Prostate gland (tissue), 2 donors: ENCODE data around the gene USP21.

Experiments used
- CTCF ChIP-seq, 4 experiments: fragments of 200-600 bp in 2 of 4; fragments of 450-650 bp in 2 of 4; sonication (generic) in 2 of 4; IDR thresholded peaks; 1 replicate in 3 of 4; 2 replicates in 1 of 4; pipeline ENCODE4 v1.5.1; 2016 to 2019; ENCODE audit warnings: antibody characterized with exemption in 4 of 4, mild to moderate bottlenecking in 2 of 4, moderate library complexity in 2 of 4
- POLR2AphosphoS5 ChIP-seq: sonication (generic); formaldehyde crosslinking; IDR thresholded peaks from one replicate; pipeline ENCODE4 v1.6.1; 2017; ENCODE audit warnings: antibody characterized with exemption

GRCh38 chr1:161191971-161192370 lies 32.7 kb downstream of the USP21 start:
- TF ChIP-seq CTCF (IDR thresholded peaks at IDR 0.05) (no peak), POLR2AphosphoS5 (no peak)
